GM19193 (cell line): ENCODE measurements around the gene OXSR1.

Source experiments
- POLR2A ChIP-seq: IDR thresholded peaks from 4 replicates; pipeline ENCODE4 v1.6.1; 2011; ENCODE audit not compliant: insufficient read depth, insufficient read length; ENCODE audit errors: extremely low read depth

Gene OXSR1

GRCh38 chr3:38164952-38165721 lies at the start of gene OXSR1:
Gene OXSR1 (plus strand): TSS chr3:38165537. CDS start chr3:38165877, 340 bp downstream.
- peak; percentile 82 for TF ChIP-seq POLR2A

- no peak for TF ChIP-seq POLR2A
Observed at GRCh38 chr3:38115645-38116427, 49.5 kb upstream of the OXSR1 start.

- no peak for TF ChIP-seq POLR2A
Observed at GRCh38 chr3:38116471-38117162, 48.7 kb upstream of the OXSR1 start.

GRCh38 chr3:38117163-38117716 lies 48.1 kb upstream of the OXSR1 start:
- TF ChIP-seq POLR2A = no peak

- peak; percentile 8 for TF ChIP-seq POLR2A
Observed at GRCh38 chr3:38117748-38118420, 47.5 kb upstream of the OXSR1 start.

- TF ChIP-seq POLR2A = no peak
Observed at GRCh38 chr3:38118421-38119247, 46.7 kb upstream of the OXSR1 start.

- TF ChIP-seq POLR2A = no peak
Observed at GRCh38 chr3:38119248-38119544, 46.1 kb upstream of the OXSR1 start.

- no peak for TF ChIP-seq POLR2A
Observed at GRCh38 chr3:38119821-38120692, 45.3 kb upstream of the OXSR1 start.

- peak; percentile 5 for TF ChIP-seq POLR2A
Observed at GRCh38 chr3:38120693-38121450, 44.5 kb upstream of the OXSR1 start.

GRCh38 chr3:38121451-38121831 lies 43.9 kb upstream of the OXSR1 start:
- no peak for TF ChIP-seq POLR2A

GRCh38 chr3:38121832-38122461 lies 43.4 kb upstream of the OXSR1 start:
- TF ChIP-seq POLR2A = no peak
